ENCODE results near the gene KLRG1.

The KLRG1 gene

DNA sequence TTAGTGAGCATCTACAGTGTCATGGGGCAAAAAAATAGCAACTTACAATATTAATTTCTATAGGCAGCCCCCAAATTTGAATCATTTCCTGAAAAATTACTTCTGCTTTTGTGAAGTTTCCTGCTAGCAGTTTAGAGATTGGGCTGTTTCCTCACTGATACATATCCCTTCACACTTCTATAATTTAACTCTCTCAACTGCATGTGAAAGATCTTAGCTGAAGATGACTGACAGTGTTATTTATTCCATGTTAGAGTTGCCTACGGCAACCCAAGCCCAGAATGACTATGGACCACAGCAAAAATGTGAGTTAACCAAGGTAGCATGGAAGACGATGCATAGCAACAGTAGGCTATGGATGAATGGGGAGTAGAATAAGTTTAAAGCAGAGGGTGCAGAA is at the start of gene KLRG1:
Gene KLRG1 (plus strand): TSS at position 134 of the 400 bp plus-strand sequence. CDS start 90 bp downstream, at position 224.
- Histone ChIP-seq H3K4me3 (ENCODE audit: insufficient read depth, low read length, poor library complexity, severe bottlenecking) (no peak within 1 kb of the TSS), H3K79me2 (ENCODE audit: insufficient read depth, low read length) (no peaks in the 10 kb centered on the region), H4K20me1 (ENCODE audit: low read depth, low read length) (no peaks in the 10 kb centered on the region), H3K9me2 (replicated peaks; ENCODE audit: insufficient read depth, low read length) (no peaks in the 10 kb centered on the region), H3K27me3 (ENCODE audit: low read length) (no peaks in the 10 kb centered on the region), H3F3A (ENCODE audit: insufficient read depth) (no peaks in the 10 kb centered on the region), H3K9ac (ENCODE audit: low read length) (no peak within 1 kb of the TSS), H3K4me2 (ENCODE audit: low read depth, low read length, poor library complexity, severe bottlenecking) (no peak within 1 kb of the TSS), H2AFZ (ENCODE audit: low read depth, low read length, severe bottlenecking) (no peak within 1 kb of the TSS), H3K9me3 (ENCODE audit: insufficient read depth, low read length) (no peaks in the 10 kb centered on the region), H3K27ac (ENCODE audit: low read depth, low read length) (no peak within 1 kb of the TSS), H3K36me3 (ENCODE audit: low read length) (no peaks in the 10 kb centered on the region)
- TF ChIP-seq, protein P1, sequence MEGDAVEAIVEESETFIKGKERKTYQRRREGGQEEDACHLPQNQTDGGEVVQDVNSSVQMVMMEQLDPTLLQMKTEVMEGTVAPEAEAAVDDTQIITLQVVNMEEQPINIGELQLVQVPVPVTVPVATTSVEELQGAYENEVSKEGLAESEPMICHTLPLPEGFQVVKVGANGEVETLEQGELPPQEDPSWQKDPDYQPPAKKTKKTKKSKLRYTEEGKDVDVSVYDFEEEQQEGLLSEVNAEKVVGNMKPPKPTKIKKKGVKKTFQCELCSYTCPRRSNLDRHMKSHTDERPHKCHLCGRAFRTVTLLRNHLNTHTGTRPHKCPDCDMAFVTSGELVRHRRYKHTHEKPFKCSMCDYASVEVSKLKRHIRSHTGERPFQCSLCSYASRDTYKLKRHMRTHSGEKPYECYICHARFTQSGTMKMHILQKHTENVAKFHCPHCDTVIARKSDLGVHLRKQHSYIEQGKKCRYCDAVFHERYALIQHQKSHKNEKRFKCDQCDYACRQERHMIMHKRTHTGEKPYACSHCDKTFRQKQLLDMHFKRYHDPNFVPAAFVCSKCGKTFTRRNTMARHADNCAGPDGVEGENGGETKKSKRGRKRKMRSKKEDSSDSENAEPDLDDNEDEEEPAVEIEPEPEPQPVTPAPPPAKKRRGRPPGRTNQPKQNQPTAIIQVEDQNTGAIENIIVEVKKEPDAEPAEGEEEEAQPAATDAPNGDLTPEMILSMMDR (IDR thresholded peaks at IDR 0.05; ENCODE audit: insufficient read depth, low read length, poor library complexity, severe bottlenecking) = no peak
- no peak for TF ChIP-seq EZH2phosphoT487 (conservative IDR thresholded peaks at IDR 0.05; ENCODE audit: low read length)

DNA sequence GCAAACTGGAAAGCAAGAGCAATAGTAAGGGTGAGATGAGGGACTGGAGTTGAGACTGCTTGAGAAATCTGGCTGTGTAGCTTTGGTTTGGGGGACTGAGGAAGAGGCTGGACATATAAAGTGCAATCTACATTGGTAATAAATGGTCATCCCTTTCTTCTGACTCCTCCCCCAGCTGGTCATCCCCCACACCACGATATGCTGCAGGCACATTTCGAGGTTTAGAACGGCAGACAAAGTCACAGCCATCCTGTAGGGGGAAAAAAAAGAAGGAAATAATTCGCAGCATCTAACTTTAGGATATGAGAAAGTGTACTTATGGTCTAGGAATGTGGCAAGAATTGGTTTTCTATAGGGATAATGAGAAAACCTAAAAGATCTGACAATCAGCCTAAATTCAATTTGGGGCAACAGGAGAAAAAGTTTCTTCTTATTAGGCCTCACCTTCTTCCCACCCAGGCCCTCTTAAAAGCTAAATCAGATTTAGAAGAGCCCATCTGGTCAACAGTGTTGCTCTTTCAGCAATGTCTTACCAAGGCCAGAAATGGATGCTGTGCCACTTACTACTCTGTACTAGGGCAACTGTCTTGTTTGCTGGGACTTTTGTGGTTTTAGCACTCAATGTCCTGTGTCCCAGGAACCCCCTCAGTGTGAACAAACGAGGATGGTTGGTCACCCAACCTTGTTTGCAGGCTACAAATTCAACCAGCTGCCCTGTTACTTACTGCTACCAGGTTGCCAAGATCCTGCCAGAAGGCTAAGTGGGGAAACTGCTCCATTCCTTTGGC is 47.5 kb upstream of the KLRG1 start:
- Histone ChIP-seq H3K36me3 (ENCODE audit: low read length) (no peaks in the 10 kb centered on the region; the same call in 1 of the 2 replicates), H2AFZ (ENCODE audit: low read depth, low read length, severe bottlenecking) (no peak overlapping the region), H4K20me1 (ENCODE audit: low read depth, low read length) (no peaks in the 10 kb centered on the region), H3K4me2 (ENCODE audit: low read depth, low read length, poor library complexity, severe bottlenecking) (no peak overlapping the region), H3K9me2 (replicated peaks; ENCODE audit: insufficient read depth, low read length) (no peaks in the 10 kb centered on the region), H3F3A (ENCODE audit: insufficient read depth) (no peaks in the 10 kb centered on the region), H3K9ac (ENCODE audit: low read length) (no peak overlapping the region), H3K27ac (ENCODE audit: low read depth, low read length) (no peak overlapping the region), H3K4me3 (ENCODE audit: insufficient read depth, low read length, poor library complexity, severe bottlenecking) (no peak overlapping the region), H3K27me3 (ENCODE audit: low read length) (no peaks in the 10 kb centered on the region), H3K9me3 (ENCODE audit: insufficient read depth, low read length) (no peaks in the 10 kb centered on the region), H3K79me2 (ENCODE audit: insufficient read depth, low read length) (peaks cover 8% of the 10 kb centered on the region)
- TF ChIP-seq EZH2phosphoT487 (conservative IDR thresholded peaks at IDR 0.05; ENCODE audit: low read length) = no peak
- TF ChIP-seq, protein P1 (IDR thresholded peaks at IDR 0.05; ENCODE audit: insufficient read depth, low read length, poor library complexity, severe bottlenecking) = no peak

DNA sequence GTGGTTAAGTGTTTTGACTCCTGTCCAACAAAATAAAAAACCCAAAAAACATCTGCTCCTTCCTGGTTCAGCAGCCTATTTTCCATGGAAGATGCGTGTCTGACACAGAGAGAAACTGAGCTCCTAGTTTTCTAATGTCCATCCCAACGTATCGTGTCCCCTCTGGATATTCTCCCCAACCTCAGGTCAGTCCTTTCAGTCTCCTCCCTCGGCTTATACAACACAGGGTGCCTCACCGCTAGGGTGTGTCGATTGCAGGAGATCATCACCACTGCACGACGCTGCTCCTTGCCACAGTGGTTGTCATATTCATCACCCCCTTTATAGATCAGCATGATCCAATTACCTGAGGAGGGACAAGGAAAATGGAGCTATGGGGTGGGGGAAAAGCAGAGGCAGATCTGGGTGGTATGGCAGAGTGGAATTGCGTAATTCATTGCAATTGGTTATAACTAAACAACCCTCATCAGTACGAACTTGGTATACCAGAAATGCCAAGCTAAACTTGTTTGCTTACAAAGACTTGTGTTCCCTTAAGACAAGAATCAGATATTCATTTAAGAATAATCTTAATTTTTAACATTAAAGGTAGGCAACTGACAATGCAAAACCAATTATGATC is 45.7 kb upstream of the KLRG1 start:
- TF ChIP-seq, protein P1 (IDR thresholded peaks at IDR 0.05; ENCODE audit: insufficient read depth, low read length, poor library complexity, severe bottlenecking) = no peak
- TF ChIP-seq EZH2phosphoT487 (conservative IDR thresholded peaks at IDR 0.05; ENCODE audit: low read length) = no peak
- Histone ChIP-seq H4K20me1 (ENCODE audit: low read depth, low read length) (no peaks in the 10 kb centered on the region; the same call in 1 of the 2 replicates), H3K9me3 (ENCODE audit: insufficient read depth, low read length) (no peaks in the 10 kb centered on the region), H2AFZ (ENCODE audit: low read depth, low read length, severe bottlenecking) (no peak overlapping the region), H3K36me3 (ENCODE audit: low read length) (no peaks in the 10 kb centered on the region; the same call in 1 of the 2 replicates), H3K4me3 (ENCODE audit: insufficient read depth, low read length, poor library complexity, severe bottlenecking) (no peak overlapping the region), H3K9ac (ENCODE audit: low read length) (no peak overlapping the region), H3K27ac (ENCODE audit: low read depth, low read length) (no peak overlapping the region), H3K79me2 (ENCODE audit: insufficient read depth, low read length) (peaks cover 26% of the 10 kb centered on the region), H3K9me2 (replicated peaks; ENCODE audit: insufficient read depth, low read length) (no peaks in the 10 kb centered on the region), H3F3A (ENCODE audit: insufficient read depth) (no peaks in the 10 kb centered on the region), H3K27me3 (ENCODE audit: low read length) (no peaks in the 10 kb centered on the region), H3K4me2 (ENCODE audit: low read depth, low read length, poor library complexity, severe bottlenecking) (no peak overlapping the region)
